GM19395 (cell line): ENCODE measurements around the gene MST1.

Source experiments
- ATAC-seq: cut with Tn5 transposase; IDR thresholded peaks from one replicate; pipeline ENCODE4 v1.9.1; 2021; ENCODE audit warnings: mild to moderate bottlenecking, moderate library complexity; ENCODE audit not compliant: unreplicated experiment

Gene MST1

DNA sequence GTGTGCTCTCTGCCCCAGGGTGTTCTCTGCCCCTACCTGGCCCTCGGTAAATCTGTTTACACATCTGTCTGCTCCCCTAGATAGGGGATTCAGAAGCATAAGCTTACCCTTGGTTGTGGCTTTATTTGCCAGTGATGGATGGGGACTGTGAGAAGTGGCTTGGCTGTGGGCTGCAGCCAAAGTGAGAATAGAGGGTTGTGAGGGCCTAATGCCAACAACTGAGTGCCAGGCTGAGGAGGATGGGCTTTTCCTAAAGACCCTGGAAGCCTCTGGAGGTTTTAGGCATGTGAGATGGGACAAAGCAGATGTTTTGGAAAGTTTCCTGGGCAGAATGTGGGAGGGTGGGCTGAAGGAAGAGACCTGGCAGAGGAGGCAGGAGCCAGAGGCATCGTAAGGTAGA is 30.6 kb downstream of the MST1 start:
- ATAC-seq = no peak

DNA sequence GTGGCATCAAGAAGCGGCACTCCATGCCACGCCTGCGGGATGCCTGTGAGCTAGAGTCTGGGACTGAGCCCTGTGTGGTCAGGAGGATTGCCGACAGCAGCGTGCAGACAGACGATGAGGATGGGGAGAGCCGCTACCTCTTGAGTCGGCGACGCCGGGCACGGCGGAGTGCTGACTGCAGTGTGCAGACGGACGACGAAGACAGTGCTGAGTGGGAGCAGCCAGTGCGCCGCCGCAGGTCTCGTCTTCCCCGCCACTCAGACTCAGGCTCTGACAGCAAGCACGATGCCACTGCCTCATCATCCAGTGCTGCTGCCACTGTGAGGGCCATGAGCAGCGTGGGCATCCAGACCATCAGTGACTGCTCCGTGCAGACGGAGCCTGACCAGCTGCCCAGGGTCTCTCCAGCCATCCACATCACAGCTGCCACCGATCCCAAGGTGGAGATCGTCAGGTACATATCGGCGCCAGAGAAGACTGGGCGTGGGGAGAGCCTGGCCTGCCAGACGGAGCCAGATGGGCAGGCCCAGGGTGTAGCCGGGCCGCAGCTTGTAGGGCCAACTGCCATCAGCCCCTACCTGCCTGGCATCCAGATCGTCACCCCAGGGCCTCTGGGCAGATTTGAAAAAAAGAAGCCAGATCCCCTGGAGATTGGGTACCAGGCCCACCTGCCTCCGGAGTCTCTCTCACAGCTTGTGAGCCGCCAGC is 31.9 kb downstream of the MST1 start:
- no peak for ATAC-seq

DNA sequence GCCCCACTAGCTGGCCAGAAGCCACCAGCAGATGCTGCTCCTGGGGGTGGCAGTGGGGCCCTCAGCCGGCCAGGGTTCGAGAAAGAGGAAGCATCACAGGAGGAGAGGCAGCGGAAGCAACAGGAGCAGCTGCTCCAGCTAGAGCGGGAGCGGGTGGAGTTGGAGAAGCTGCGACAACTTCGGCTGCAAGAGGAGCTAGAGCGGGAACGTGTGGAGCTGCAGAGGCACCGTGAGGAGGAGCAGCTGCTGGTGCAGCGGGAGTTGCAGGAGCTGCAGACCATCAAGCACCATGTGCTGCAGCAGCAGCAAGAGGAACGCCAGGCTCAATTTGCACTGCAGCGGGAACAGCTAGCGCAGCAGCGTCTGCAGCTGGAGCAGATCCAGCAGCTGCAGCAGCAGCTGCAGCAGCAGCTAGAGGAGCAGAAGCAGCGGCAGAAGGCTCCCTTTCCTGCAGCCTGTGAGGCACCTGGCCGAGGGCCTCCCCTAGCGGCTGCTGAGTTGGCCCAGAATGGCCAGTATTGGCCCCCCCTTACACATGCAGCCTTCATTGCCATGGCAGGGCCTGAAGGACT is 32.6 kb downstream of the MST1 start:
- ATAC-seq = no peak

DNA sequence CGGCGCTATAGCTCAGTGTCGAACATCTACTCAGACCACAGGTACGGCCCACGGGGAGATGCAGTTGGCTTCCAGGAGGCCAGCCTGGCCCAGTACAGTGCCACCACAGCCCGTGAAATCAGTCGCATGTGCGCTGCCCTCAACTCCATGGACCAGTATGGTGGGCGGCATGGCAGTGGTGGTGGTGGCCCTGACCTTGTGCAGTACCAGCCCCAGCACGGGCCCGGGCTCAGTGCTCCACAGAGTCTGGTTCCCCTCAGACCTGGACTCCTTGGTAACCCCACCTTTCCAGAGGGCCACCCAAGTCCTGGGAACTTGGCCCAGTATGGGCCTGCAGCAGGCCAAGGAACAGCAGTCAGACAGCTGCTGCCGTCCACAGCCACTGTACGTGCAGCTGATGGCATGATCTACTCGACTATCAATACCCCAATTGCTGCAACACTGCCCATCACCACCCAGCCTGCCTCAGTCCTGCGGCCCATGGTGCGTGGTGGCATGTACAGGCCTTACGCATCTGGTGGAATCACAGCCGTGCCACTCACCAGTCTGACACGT is 33.5 kb downstream of the MST1 start:
- ATAC-seq = no peak

DNA sequence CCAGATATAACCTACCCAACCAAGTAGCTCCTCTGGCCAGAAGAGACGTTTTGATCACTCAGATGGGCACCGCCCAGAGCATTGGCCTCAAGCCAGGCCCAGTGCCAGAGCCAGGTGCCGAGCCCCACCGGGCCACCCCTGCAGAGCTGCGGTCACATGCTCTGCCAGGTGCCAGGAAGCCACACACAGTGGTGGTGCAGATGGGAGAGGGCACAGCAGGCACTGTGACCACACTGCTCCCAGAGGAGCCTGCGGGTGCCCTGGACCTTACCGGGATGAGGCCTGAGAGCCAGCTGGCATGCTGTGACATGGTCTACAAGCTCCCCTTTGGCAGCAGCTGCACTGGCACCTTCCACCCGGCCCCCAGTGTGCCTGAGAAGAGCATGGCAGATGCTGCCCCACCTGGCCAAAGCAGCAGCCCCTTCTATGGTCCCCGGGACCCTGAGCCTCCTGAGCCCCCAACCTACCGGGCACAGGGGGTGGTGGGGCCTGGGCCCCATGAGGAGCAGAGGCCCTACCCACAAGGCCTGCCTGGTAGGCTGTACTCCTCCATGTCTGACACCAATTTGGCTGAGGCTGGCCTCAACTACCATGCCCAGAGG is 34.2 kb downstream of the MST1 start:
- no peak for ATAC-seq

DNA sequence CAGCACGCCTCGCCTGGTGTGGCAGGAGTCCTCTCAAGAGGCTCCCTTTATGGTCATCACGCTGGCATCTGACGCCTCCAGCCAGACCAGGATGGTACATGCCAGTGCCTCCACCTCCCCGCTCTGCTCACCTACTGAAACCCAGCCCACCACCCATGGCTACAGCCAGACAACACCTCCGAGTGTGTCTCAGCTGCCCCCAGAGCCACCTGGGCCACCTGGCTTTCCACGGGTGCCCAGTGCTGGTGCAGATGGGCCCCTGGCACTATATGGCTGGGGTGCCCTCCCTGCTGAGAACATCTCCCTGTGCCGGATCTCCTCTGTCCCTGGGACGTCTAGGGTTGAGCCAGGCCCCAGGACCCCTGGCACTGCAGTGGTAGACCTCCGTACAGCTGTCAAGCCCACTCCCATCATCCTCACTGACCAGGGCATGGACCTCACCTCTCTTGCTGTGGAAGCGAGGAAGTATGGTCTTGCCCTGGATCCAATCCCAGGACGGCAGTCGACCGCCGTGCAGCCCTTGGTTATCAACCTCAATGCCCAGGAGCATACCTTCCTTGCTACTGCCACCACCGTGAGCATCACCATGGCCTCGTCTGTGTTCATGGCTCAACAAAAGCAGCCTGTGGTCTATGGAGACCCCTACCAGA is 35.0 kb downstream of the MST1 start:
- no peak for ATAC-seq

DNA sequence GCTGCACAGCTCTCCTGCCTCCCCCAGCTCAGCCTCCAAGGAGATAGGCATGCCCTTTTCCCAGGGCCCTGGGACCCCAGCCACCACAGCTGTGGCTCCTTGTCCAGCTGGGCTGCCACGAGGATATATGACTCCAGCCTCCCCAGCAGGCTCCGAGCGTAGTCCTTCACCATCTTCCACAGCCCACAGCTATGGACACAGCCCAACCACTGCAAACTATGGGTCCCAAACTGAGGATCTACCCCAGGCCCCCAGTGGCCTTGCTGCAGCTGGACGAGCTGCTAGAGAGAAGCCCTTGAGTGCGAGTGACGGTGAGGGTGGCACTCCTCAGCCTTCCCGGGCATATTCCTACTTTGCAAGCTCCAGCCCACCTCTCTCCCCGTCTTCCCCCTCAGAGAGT is 35.7 kb downstream of the MST1 start:
- ATAC-seq = no peak

DNA sequence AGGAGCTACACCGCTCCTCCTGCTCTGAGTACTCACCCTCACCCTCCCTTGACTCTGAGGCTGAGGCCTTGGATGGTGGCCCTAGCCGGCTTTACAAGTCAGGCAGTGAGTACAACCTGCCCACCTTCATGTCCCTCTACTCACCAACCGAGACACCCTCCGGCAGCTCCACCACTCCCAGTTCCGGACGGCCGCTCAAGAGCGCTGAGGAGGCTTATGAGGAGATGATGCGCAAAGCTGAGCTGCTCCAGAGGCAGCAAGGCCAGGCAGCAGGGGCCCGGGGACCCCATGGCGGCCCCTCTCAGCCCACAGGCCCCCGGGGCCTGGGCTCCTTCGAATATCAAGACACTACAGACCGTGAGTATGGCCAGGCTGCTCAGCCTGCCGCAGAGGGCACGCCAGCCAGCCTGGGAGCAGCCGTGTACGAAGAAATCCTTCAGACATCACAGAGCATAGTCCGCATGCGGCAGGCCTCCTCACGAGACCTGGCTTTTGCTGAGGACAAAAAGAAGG is 36.3 kb downstream of the MST1 start:
- no peak for ATAC-seq

DNA sequence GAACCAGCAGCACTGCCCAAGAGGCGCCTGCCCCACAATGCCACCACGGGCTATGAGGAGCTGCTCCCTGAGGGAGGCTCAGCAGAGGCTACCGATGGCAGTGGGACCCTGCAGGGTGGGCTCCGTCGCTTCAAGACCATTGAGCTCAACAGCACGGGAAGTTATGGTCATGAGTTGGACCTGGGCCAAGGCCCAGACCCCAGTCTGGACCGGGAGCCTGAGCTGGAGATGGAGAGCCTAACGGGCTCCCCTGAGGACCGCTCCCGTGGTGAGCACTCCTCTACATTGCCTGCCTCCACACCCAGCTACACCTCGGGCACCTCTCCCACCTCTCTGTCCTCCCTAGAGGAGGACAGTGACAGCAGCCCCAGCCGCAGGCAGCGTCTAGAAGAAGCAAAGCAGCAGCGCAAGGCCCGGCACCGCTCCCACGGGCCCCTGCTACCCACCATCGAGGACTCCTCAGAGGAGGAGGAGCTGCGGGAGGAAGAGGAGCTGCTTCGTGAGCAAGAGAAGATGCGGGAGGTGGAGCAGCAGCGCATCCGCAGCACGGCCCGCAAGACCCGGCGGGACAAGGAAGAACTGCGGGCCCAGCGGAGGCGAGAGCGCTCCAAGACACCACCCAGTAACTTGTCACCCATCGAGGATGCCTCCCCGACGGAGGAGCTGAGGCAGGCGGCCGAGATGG is 36.9 kb downstream of the MST1 start:
- ATAC-seq = no peak

DNA sequence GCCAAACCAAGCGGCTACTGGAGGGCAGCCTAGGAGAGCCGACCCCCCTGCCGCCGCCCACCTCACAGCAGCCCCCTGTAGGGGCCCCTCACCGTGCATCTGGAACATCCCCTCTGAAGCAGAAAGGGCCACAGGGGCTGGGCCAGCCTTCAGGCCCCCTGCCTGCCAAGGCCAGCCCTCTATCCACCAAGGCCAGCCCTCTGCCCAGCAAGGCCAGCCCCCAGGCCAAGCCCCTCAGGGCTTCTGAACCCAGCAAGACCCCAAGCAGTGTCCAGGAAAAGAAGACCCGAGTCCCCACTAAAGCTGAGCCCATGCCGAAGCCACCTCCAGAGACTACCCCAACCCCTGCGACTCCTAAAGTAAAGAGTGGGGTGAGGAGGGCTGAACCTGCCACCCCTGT is 38.6 kb downstream of the MST1 start:
- no peak for ATAC-seq

DNA sequence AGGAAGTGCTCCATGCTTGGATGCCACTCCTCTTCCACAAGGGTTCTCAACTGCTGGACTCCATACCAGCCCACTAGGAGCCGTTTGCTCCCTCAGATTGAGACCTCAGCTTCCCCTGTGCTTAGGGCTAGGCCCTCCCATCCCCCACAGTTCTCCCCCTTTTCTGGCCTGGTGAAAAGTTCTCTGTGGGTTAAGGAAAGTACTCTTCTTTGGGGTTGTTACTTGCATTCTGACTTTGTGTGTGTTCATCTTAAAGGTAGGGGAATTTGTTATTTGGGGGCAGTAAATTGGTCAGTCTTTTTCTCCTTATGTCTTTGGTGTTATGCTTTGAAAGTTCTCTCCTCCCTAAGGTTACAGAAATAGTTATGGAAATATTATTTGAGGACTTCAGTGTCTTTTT is 39.1 kb downstream of the MST1 start:
- ATAC-seq = no peak

DNA sequence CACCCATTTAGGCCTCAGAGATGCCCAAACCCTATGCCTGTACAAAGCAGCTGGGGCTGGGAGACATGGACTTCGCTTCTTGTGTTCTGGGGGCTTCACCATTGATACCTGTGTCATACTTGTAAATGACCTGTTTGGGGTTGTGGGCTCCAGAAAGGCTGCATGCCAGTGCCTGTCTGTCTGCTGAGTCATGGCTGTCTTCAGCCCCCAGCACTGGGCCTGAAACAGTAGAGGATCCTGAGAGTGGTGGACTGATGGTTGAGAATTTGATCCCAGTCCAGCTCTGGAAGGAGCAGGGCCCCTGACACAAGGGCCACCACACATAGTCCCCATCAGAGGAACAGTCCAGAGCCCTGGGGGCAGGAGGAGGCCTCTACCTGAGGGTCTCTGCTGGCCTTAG is 39.7 kb downstream of the MST1 start:
- no peak for ATAC-seq

DNA sequence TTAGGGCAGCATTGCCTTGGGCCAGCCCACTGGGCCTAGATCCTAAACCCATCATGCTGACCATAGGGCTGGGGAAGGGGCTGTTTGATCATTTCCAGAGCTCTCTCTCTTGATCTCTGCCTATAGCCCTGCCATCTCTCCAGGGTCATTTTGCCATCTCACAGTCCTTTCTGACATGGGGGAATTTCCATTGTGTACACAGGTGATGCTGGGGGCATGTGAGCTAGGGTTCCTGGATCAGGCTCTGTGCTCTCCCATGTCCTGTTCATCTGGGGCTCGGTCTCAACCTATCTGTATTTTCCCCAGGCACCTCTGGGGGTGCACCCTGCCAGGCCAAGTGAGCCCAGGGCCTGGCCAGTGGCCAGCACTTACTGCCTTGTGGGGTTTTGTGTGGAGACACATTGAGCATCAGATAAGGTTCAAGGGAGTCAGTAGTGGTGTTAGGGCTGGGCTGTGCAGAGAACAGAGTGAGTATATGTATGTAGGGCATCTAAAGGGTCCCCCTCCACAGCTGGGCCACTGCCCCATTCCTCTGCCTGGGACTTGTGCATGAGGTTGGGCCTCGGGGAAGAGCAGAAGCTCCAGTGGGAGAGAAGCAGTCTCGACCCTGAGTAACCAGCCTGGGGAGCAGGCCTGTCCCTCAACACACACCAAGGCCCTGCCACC is 40.8 kb downstream of the MST1 start:
- no peak for ATAC-seq

DNA sequence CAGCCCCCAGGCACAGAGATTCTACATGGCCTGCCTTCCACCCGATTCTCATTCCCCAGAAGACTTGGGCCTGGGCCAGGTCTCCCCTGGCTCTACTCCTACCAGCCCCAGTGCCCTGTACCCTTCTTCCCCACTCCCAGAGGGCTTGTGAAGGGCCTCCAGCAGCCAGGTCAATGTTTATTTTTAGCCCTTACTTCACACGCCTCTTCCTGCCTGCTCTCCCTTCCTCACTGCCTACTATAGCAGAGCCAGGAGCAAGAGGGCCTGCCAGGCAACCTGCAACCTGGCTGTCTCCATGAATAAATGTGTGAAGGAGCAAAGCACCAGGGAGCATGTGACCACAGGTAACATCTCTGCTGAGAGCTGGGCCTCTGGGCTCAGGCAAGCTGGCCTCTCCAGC is 41.5 kb downstream of the MST1 start:
- no peak for ATAC-seq

DNA sequence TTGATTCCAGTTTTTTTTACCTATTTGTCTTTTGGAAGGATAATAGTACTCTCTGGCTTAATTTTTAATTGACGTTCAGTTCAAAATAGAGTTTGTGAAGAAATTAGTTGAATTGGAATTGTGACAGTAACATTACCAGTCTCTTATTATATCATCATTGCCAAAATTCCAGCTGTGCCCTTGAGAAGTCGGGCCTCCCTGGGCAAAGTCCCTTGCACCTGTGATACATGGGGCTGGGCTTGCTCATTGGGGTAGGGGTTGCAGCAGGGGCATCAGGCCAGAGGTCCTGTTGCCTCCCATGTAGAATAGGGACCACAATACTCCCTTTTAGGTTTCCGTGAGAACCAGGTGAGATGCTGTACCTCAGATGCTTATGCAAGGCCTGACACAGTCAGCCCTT is 43.0 kb downstream of the MST1 start:
- no peak for ATAC-seq

DNA sequence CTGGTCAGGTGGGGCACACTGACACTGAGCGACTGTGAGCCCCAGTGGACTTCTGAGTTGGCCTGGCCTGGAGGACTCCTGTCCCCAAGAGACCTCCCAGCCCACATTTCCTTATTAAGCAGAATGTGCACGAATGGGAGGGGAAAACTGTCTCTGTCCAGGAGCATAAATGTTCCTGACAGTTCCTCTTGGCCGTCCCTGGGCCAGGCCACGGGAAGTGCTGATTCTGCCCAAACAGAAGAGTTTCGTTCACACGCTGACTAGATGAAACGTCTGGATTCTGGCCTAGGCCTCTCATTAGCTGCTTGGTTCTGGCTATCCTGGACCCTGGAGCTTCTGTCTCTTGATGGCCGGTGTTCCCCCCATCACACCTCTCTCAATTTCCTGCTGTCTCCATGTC is 44.6 kb downstream of the MST1 start:
- ATAC-seq = no peak

DNA sequence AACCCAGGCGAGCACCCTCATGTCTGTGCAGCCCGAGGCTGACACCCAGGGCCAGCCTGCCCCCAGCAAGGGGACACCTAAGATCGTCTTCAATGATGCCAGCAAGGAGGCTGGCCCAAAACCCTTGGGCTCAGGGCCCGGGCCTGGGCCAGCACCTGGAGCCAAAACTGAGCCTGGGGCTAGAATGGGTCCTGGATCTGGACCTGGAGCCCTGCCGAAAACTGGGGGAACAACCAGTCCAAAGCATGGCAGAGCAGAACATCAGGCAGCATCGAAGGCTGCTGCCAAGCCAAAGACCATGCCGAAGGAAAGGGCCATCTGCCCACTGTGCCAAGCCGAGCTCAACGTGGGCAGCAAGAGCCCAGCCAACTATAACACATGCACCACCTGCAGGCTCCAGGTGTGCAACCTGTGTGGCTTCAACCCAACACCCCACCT is 46.5 kb downstream of the MST1 start:
- ATAC-seq = no peak

DNA sequence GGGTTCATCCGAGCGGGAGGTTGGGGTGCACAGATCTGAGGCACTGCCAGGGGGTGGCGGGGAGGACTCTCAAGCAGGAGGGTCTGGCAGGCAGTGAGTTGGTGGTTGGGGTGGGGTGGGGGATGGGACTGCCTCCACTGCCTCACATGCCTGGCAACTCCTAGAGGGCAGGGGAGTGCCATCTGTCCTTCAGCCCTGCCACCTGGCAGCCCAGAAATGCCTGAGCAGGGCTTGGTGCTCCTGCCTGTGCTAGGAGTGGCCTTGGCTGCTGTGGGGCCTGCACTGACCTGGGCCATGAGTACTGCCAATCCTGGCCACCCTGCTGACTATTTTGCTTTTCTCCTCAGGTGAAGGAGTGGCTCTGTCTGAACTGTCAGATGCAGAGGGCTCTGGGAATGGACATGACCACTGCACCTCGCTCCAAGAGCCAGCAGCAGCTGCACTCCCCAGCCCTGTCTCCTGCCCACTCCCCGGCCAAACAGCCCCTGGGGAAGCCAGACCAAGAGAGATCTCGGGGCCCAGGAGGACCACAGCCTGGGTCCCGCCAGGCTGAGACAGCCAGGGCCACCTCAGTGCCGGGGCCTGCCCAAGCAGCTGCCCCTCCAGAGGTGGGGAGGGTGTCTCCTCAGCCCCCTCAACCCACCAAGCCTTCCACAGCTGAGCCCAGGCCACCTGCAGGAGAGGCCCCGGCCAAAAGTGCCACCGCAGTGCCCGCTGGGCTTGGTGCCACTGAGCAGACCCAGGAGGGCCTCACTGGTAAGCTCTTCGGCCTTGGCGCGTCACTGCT is 47.2 kb downstream of the MST1 start:
- no peak for ATAC-seq

DNA sequence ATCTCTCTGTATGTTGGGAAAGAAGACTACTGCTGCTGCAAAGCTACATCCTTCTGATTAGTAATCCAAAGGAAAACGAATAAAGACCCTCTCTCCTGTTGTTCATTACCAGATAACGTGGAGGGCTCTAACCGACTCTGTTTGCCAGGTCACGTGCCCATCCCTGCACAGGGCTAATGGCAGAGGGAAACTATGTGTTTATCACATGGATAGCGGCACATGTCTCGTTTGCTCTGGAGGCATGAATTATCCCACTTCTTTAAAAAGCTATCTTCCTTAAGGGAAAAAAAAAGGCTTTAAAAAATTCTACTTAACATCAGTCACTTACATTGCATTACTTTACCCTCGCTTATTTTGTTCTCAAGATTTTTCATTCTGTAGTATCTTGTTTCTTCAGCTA is 48.0 kb downstream of the MST1 start:
- no peak for ATAC-seq

DNA sequence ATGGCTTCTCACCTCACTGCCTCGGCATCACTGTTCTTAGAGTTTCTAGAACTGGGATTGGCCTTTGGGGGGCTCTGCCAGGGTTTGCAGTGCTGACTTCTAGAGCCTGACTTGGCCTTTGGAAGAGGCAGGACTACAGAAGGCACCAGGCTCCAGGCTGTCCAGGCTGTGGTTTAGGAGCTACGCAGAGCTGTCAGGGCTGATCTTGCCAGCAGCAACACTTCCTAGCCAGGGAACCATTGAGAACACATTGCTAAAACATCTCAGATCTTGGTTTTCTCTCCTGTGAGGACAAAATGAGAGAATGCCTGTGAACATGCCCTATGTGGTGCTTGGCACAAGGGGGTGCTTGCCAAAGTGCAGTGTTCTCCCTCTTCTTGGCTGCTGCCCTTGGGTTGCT is 49.7 kb downstream of the MST1 start:
- ATAC-seq = no peak
